OCI-LY3 (cell line): ENCODE data around the gene NHEJ1.

Experiments used
- CTCF ChIP-seq: fragments of 200-600, 300-600 bp; sonication (generic); IDR thresholded peaks from 2 replicates; pipeline ENCODE4 v1.5.1; 2014; ENCODE audit warnings: antibody characterized with exemption, low read length, low read depth
- EZH2phosphoT487 ChIP-seq: fragments of 200-600 bp; shearing (Covaris generic); IDR thresholded peaks from 2 replicates; pipeline ENCODE4 v1.6.1; 2018; ENCODE audit warnings: antibody characterized with exemption, mixed run types, low read depth

- no peak for TF ChIP-seq CTCF
- TF ChIP-seq EZH2phosphoT487, result no peak
Observed at GRCh38 chr2:219082332-219082958, 78.2 kb downstream of the NHEJ1 start.
